HG02588 (cell line): ENCODE data around the gene RGN.
A peak's percentile ranks its signal among the peaks of the same experiment; 100 is the strongest.
"Not testable (repeated sequence)": the region's sequence is repeated elsewhere in the genome, so short reads cannot be mapped to it uniquely, and the experiment has no call there.

Source experiments
- ATAC-seq: cut with Tn5 transposase; IDR thresholded peaks from one replicate; pipeline ENCODE4 v1.9.1; 2021; ENCODE audit warnings: mild to moderate bottlenecking, moderate library complexity; ENCODE audit not compliant: unreplicated experiment

Gene RGN

GRCh38 chrX:47078129-47079043 is at the start of gene RGN:
Gene RGN, plus strand, starts transcription at chrX:47078443. Its CDS starts 2,702 bp downstream, at chrX:47081145.
- ATAC-seq: no peak

- ATAC-seq: no peak
Measured at GRCh38 chrX:47030339-47030738, 47.9 kb upstream of the RGN start.

- ATAC-seq: no peak
Measured at GRCh38 chrX:47047989-47048388, 30.3 kb upstream of the RGN start.

GRCh38 chrX:47059142-47059874 is 18.9 kb upstream of the RGN start:
- ATAC-seq: no peak

- no peak for ATAC-seq
Measured at GRCh38 chrX:47060708-47061107, 17.5 kb upstream of the RGN start.

- no peak for ATAC-seq
Measured at GRCh38 chrX:47061238-47061919, 16.9 kb upstream of the RGN start.

- no peak for ATAC-seq
Measured at GRCh38 chrX:47063179-47063578, 15.1 kb upstream of the RGN start.

GRCh38 chrX:47068214-47068613 is 10.0 kb upstream of the RGN start:
- ATAC-seq: no peak

GRCh38 chrX:47068720-47069119 is 9.5 kb upstream of the RGN start:
- ATAC-seq: no peak

- ATAC-seq: no peak
Measured at GRCh38 chrX:47080215-47080914, 2.1 kb downstream of the RGN start.

GRCh38 chrX:47080915-47081236 is 2.6 kb downstream of the RGN start:
- no peak for ATAC-seq

- ATAC-seq: peak; percentile 79
Measured at GRCh38 chrX:47091149-47091775, 13.0 kb downstream of the RGN start.

GRCh38 chrX:47093248-47093647 is 15.0 kb downstream of the RGN start:
- no peak for ATAC-seq

- ATAC-seq: no peak
Measured at GRCh38 chrX:47093860-47094259, 15.6 kb downstream of the RGN start.

- no peak for ATAC-seq
Measured at GRCh38 chrX:47097018-47097417, 18.8 kb downstream of the RGN start.

GRCh38 chrX:47098338-47099094 is 20.3 kb downstream of the RGN start:
- no peak for ATAC-seq

- ATAC-seq: no peak
Measured at GRCh38 chrX:47101206-47101605, 23.0 kb downstream of the RGN start.

GRCh38 chrX:47110936-47111615 is 32.8 kb downstream of the RGN start:
- ATAC-seq: not testable (repeated sequence)

- ATAC-seq: no peak
Measured at GRCh38 chrX:47112316-47112954, 34.2 kb downstream of the RGN start.
